HG02763 (cell line): ENCODE results near the gene ZBTB2.
"Not testable (repeated sequence)": the region's sequence is repeated elsewhere in the genome, so short reads cannot be mapped to it uniquely, and the experiment has no call there.

Source experiments
- ATAC-seq: cut with Tn5 transposase; IDR thresholded peaks from one replicate; pipeline ENCODE4 v1.9.1; 2021; ENCODE audit warnings: mild to moderate bottlenecking, moderate library complexity; ENCODE audit not compliant: unreplicated experiment

The ZBTB2 gene

DNA sequence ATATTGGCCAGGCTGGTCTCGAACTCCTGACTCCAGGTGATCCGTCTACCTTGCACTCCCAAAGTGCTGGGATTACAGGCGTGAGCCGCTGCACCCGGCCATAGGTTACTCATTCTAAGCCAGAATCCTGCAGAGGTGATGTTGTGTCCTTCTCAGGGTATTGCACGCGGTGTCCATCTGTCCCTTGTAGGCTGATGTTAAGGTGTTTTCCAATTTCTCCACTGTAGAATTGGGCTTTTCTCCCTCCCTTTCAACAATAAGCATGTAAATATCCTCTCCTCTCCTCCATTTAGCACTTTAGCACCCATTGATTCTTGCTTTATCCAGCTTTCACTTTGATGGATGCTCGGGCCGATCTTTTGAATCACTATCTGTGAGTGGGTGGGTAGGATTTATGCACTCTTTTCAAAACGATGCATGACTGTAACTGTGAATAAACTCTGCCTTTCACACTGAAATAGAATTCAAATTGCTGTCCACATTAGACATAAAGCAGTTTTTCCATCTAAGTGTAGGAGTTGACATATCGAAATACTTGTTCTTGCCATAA is 52.6 kb downstream of the ZBTB2 start:
- no peak for ATAC-seq

DNA sequence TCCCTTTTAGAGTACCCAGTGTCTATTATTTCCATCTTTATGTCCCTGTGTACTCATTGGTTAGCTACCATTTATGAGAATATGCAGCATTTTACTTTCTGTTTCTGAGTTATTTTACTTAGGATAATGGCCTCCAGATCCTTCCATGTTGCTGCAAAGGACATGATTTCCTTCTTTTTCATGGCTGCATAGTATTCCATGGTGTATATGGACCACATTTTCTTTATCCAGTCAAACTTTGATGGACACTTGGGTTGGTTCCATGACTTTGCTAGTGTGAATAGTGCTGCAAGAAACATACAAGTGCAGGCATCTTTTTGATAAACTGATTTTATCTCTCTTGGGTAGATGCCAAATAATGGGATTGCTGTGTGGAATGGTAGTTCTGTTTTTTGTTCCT is 55.4 kb downstream of the ZBTB2 start:
- no peak for ATAC-seq

DNA sequence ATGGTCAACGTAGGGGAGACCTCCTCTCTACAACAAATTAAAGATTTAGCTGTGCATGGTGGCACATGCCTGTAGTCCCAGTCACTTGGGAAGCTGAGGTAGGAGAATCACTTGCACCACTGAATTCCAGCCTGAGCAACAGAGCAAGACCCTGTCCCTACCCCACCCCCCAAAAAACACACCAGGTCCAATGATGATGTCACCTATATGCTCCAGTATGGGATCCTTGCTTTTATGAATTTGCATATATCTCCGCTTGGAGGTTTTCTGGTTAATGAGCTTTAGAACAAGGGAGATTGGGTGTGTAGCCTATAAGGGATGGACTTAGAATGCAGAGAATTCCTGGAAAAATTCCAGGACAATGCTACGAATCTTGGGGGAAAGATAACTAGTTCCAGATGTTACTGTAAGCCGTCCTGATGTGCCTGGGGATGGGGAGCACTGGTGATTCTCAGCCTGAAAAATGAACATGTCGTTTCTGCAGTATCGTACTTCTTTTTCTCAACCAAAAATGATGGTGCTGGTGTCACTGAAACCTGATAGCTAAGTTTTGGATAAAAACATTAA is 61.1 kb downstream of the ZBTB2 start:
- no peak for ATAC-seq

DNA sequence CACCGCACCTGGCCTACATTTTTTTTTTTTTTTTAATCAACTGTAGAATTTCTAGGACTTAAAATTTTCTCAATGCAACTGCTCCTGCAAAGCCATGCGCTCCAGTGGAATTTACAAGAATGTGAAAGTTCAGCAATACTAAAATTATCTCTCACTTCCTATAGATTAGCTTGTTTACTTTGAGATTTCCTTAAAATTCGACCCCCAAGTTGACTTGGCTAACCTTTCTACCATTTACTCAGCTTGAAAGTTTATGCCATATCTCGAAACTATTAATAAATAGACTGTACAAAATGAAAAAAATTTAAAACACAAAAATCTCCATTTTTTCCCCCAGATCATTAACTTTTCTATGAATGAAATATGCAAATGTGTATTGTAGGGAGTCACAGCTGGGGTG is 64.3 kb downstream of the ZBTB2 start:
- no peak for ATAC-seq

DNA sequence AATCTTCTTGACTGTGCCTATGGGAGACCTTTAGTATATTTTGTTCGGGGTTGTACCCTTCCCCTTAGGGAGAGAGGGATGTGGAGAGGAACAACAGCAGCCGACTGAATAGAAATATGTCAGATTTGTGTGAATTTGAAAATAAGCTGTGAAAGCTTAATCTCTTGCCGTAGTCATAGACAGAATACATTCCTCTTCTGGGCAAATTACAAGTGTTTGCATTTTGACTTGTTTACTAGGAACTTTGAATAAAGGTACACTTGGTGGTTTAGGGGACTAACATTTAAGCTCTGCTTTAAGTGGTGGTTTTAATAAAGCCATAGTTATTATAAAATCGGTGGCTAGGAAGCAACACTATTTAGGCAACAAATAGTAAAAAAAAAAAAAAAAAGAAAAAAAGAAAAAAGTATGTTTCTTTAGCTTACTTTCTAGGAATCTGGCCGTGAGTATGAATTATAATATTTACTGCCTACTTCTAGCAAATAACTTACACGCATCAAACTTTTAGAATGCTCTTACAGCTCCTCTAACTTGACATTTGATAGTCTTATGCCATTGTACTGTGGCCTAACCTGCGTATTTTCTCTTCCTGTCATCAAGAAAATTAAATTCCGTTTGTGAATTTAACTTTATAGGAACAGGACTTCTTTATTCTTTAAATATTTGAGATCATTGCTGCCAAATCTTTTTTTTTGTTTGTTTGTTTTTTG is 65.1 kb downstream of the ZBTB2 start:
- ATAC-seq = no peak

DNA sequence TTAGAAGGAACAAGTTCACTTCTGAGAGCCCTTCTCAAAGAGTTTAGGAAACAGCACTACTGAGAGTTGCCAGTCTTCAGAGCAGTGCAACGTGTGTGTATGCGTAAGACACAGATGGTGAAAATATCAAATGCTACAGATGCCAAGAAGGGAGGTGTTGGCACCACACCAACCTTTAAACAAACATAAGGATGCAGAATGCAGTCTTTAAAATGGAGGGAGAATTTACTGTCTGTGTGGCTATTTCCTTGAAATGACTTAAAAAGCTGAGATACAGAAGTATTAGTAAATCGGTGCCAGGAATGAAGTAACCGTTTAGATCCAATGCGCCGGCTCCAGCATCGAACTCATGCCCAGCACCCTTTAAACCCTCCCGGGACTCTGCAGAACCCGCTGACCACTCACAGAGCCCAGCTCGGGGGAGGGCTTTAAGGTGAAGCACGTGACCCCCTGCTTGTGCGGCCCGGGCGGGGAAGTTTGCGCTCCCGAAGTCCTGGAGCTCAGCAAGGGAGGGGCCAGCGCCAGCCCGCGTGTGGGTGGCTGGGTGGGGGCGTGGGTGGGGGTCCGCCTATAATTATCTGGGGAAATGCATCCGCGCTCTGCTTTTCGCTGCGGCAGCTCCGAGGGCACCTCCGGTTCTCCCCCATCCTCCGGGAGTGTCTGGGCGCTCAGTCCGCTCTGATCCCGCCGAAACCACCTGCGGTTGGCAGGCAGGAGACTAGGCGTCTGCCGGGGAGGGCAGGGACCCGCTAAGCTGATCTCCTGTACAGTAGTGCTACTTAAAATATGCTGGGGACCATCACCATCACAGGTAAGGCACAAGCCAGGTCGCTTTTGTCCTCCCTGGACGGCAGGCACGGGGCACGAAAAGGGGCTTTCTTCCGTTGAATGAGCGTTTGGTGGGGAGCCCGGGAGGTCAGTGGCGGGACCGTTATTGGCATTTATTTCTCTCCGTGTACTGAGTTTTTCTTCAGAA is 66.0 kb downstream of the ZBTB2 start:
- ATAC-seq = no peak

DNA sequence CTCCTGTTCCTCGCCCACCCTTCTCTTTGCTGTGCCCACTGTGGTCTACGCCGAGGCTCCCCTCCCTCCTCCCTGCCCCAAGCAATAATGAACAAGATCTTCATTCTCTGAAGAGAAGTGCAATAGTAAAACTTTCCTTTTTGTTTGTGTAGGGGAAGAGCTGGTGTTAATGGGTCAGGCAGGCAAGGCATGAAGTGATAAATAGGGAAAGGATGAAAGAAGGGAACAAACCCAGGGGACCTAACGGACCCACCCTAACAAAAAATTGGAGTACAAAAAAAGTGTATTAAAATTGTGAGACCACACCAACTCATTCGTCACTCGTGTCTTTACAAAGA is 66.9 kb downstream of the ZBTB2 start:
- ATAC-seq = no peak

DNA sequence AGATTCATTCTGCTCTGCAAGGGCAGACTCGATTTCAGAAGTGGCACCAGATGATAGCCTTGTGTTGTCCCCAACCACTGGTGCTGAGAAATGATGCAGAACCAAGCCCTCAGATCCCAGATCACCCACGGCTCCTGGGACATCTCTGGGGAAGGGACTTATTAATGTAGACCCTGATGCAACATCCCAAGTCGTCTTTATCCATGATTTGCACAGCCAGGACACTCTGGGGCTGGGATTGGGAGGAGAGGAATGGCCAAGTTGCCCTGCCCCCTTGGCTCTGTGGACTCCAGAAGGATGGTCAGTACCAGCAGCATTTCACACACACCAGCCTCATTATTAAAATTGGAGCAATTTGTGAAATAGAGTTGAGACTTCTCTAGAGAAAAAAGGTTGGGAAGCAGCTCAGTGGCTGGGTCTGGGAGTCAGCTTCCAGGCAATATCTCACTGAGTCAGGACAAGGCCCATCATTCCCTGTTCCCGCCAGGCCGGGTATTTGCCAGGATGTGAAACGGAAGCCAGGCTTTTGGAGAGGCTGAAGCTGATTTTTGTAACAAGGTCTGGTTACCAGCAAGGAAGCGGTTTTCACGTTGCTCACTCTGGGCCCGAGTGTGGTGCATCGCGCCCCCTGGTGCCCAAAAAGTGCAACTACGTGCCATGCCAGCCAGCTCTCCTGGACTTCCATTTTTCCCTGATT is 67.4 kb downstream of the ZBTB2 start:
- ATAC-seq = no peak

DNA sequence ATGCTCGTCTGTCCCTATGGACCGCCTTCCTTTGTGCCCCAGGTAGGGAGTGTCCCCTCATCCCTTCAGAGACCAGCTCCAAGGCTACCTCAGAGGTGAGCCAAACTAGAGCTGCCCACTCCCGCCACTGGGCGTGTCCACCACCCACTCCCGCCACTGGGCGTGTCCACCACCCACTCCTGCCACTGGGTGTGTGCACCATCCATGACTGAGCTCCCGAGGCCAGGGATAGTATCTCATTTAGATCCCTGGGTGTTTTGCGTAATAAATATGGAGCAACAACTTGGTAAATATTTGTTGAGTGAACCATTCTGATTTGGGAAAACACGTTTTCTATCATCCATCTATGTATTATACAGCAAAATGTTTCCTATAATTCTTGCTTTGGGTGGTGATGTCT is 68.8 kb downstream of the ZBTB2 start:
- ATAC-seq = no peak

DNA sequence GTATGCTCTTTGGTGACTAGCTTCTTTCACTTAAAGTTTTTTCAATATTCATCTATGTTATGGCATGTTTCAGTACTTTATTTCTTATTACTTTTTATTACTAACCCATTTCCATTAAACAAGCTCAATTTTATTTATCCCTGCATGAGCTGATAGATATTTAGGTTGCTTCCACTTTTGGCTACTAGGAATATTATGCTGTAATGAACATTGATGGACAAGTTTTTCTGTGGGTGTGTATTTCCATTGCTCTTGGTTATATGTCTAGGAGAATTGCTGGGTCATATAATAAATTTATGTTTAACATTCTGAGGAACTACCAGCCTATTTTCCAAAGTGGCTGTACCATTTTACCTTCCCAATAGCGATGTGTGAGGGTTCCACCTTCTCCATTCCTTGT is 69.9 kb downstream of the ZBTB2 start:
- ATAC-seq = no peak

DNA sequence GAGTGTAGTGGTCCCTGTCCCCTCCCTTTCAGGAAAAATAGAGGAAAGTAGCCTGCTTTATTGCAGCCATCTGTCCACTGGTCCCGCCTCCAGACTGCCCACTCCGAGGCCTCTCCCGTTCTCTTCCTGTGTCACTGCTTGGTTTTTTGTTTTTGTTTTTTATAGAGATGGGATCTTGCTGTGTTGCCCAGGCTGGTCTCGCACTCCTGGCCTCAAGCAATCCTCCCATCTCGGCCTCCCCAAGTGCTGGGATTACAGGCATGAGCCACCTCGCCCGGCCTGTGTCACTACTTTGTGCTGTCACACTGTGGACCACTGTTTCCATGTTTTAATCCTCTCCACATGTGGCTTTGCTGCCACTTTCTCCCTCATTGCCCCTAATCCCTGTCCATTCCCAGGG is 71.2 kb downstream of the ZBTB2 start:
- ATAC-seq = no peak

DNA sequence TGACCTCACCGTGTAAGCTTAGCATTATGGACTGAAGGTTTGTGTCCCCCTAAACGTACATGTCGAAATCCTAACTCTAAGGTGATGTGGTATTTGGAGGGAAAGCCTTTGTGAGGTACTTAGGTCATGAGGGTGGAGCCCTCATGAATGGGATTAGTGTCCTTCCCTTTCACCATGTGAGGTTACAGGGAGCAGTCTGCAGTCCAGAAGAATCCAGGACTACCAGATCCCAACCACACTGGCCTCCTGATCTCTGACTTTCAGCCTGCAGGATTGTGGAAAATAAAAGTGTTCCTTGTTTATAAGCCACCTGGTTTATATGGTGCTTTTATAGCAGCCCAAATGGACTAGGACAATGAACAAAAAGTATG is 73.4 kb downstream of the ZBTB2 start:
- no peak for ATAC-seq

DNA sequence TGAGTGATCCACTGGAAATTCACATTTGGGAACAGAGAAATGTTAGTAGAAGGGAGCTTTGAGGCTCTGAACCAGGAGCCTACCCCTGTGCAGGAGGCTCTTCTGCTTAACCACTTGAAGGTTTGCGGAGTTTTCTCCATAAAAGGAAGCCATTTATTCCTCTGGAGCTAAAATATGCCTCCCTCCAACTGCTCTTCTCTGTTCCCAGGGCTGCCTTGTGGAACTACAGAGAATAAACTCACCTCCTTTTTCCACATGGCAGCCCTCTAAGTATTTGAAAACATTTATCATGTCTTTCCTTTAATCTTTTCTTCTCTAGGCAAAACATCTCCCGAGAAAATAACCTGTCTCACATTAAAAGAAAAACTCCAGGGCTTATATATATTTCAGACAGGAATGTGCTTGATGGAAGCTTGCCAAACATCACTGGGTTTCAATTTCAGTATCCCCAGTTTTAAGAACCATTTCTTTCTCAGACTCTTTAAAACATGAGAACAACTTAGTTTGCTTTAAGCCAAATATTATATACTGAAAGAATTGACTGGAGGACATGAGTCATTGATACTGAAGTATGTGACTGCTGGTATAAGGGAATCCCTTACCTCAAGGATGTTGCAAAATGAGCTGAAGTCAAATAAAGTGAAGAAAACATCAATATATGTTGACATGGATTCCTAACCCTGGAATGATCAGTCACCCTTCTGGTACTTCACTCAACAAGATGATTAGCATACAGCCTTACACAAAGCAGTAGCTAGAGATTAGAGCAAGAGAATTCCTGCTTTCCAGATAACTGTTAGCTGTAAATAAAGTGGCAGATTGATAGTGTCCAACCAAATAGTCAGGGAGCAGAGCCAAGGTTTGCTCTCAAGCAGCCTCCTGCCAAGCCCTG is 74.0 kb downstream of the ZBTB2 start:
- no peak for ATAC-seq

DNA sequence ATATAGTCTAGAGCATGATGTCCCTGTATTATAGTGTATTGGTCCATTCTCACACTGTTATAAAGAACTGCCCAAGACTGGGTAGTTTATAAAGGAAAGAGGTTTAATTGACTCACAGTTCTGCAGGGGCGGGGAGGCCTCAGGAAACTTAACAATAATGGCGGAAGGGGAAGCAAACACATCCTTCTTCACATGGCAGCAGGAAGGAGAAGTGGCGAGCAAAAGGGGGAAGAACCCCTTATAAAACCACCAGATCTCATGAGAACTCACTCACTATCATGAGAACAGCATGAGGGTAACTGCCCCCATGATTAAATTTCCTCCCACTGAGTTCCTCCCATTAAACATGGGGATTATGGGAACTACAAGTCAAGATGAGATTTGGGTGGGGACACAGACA is 75.7 kb downstream of the ZBTB2 start:
- ATAC-seq = not testable (repeated sequence)
